GM20000 (cell line): ENCODE results near the gene F2RL3.

Source experiments
- DNase-seq: peaks from one replicate; pipeline ENCODE4 v3.0.0; 2012; ENCODE audit warnings: low spot score
- TF ChIP-seq, protein P1 (sequence below): IDR thresholded peaks from 2 replicates; pipeline ENCODE4 v1.5.1; 2012; ENCODE audit warnings: mild to moderate bottlenecking, control low read depth; ENCODE audit errors: extremely low read depth, missing control alignments

Gene F2RL3

DNA sequence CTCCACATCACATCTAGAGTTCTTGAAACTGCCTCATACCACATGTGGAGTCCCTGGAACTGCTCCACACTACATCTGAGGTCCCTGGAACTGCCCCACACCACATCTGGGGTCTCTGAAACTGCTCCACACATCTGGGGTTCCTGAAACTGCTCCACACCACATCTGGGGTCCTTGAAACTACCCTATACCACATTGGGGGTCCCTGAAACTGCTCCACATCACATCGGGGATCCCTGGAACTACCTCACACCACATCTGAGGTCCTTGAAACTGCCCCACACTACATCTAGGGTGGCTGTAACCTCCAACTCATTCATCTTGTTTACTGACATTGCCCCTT lies 33.8 kb downstream of the F2RL3 start:
- TF ChIP-seq, protein P1, sequence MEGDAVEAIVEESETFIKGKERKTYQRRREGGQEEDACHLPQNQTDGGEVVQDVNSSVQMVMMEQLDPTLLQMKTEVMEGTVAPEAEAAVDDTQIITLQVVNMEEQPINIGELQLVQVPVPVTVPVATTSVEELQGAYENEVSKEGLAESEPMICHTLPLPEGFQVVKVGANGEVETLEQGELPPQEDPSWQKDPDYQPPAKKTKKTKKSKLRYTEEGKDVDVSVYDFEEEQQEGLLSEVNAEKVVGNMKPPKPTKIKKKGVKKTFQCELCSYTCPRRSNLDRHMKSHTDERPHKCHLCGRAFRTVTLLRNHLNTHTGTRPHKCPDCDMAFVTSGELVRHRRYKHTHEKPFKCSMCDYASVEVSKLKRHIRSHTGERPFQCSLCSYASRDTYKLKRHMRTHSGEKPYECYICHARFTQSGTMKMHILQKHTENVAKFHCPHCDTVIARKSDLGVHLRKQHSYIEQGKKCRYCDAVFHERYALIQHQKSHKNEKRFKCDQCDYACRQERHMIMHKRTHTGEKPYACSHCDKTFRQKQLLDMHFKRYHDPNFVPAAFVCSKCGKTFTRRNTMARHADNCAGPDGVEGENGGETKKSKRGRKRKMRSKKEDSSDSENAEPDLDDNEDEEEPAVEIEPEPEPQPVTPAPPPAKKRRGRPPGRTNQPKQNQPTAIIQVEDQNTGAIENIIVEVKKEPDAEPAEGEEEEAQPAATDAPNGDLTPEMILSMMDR: no peak
- no peak for DNase-seq

DNA sequence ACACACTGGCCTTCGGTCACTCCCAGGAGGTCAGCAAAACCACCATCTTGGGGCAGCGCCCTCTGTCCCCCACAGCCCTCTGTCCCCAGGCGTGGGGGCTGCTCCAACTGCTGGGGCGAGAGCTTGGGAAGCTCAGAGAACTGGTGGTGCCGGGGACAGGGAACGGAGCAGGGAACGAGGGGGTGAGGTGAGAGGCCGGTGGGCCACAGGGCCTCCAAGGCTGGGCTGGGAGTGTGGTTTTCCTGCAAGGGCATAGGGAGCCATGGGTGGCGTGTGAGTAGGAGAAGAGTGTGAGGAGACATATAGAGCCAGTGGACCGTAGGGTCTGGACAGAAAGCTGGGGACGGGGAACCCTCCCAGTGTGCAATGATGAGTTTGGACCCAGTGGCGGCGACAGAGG lies 34.1 kb downstream of the F2RL3 start:
- TF ChIP-seq, protein P1: no peak
- DNase-seq: no peak

DNA sequence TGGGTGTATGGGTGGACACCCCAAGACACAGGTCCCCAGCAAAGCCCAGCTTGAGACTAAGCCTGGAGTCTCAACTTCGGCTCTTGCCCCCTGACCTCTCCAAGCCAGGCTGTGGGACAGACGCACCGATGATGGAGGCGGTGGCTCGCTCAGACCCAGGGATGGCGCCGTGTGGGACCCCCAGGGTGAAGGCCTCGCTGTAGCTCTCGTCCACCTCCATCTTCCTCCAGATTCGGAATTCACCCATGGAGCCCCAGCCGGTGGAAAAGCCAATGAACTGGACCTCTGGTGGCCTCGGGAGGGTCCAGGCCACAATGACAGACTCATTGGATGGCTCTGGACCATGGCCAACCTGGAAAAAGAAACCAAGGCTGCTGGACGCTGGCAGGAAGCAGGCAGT lies 39.1 kb downstream of the F2RL3 start:
- TF ChIP-seq, protein P1: no peak
- DNase-seq: no peak

DNA sequence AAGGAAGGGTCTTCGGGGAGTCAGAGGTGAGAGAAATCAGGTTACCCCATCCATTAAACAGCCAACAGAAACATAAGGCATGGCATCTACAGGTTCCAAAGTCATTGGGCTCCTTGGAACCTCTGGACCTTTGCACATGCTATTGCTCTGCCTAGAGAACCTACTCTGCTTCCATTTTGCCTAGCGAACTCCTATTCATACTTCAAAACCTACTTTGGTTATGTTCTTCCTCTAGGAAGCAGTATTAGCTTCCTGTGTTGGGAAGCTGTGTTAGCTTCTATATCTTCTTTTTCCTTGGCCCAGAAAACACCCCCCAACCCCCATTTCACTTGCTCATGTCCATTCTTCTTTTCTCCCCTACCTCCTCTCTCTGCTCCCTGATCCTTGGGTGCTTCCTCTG lies 39.6 kb downstream of the F2RL3 start:
- TF ChIP-seq, protein P1: no peak
- no peak for DNase-seq

DNA sequence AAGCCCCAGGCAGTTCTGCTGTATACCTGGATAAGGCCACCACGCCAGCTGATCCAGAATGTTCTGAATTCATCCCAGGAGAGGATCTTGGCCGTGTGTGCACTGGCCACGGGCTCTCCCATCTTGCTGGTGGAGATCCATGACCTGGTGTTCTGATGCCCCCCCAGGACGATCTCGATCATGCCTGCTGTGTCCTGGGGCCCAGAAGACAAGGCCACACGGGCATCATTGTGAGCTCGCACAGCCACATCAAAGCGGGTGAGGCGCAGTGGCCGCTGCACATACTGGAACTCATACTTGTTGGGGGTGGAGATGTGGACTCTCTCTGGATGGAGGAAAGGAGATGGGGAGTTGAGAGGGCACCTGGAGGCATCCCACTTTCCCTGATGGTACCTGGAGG lies 40.1 kb downstream of the F2RL3 start:
- TF ChIP-seq, protein P1: no peak
- no peak for DNase-seq

DNA sequence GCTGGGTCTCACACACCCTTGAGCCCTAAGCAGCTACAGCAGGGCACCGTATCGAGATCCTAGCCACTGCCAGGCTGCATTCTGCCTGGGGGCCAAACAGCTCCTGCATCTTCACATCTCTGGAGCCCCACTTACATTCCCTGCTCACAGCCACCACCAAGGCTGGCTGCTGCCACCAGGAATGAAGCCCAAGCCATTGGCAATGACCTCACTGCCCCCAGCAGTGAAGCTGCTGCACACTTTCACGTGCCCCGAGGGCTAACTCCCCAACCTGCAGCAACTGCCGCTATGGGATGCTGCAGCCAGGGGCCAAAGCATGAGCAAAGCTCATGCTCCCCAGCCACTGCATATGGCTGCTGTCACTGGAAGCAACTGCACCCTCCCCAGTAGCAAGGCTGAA lies 42.0 kb downstream of the F2RL3 start:
- DNase-seq: no peak
- TF ChIP-seq, protein P1: no peak

DNA sequence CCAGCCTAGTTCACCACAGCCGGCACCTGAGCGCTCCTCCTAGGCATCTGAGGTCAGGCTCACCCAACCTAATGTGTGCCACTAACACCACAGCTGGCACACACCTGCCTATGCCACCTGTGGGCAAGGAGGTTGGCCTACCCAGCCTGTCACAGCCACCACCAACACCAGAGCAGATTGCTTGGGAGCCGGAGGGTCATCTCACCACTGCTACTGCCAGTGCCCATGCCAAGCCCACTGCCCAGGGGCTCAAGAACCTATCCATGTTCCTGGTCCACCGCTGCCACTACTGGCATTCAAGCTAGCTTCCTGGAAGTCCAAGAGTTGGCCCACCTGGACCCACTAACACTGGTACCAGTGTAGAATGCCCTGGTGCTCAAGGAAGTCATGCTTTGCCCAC lies 42.5 kb downstream of the F2RL3 start:
- TF ChIP-seq, protein P1: no peak
- no peak for DNase-seq
